Measurements from ENCODE around the gene RUNDC3A. TPM values are rescaled to one million over a fixed set of nuclear protein-coding genes. Genes with fewer than 3 reads are reported as not detected.

Gene RUNDC3A
- total RNA-seq (2016; rRNA removed; fragmentation: Illumina TruSeq; extraction: Trizol) = not detected in 2 replicates
- not detected in 2 replicates for total RNA-seq (2016; cell fraction: cytosol; rRNA removed; fragmentation: Illumina TruSeq; extraction: Trizol; ENCODE audit: low read depth)
- 0.04 TPM in 1 of 2 replicates, not detected in the other for total RNA-seq (2016; cell fraction: insoluble cytoplasmic fraction; rRNA removed; fragmentation: Illumina TruSeq; extraction: Trizol)
- 0.31 TPM in 1 of 2 replicates, not detected in the other for total RNA-seq (2016; cell fraction: membrane; rRNA removed; fragmentation: Illumina TruSeq; extraction: Trizol)
- total RNA-seq (2016; cell fraction: nucleus; rRNA removed; fragmentation: Illumina TruSeq; extraction: Trizol) = not detected in 2 replicates
- 0.25 and 0.33 TPM in 2 replicates for polyA plus RNA-seq (2011; rRNA removed)
- 0.32 and 0.42 TPM in 2 replicates for polyA plus RNA-seq (2011; cell fraction: cytosol; rRNA removed)
- polyA plus RNA-seq (2011; cell fraction: nucleus; rRNA removed) = 0.97 and 1.1 TPM in 2 replicates
- 0.11 and 0.43 TPM in 2 replicates for polyA plus RNA-seq (2012)
- 0.18 TPM in 2 replicates for polyA plus RNA-seq (2016; cell fraction: cytosol; fragmentation: Illumina TruSeq; extraction: Trizol; ENCODE audit: low read depth)
- 0.21 and 0.33 TPM in 2 replicates for polyA plus RNA-seq (2016; cell fraction: insoluble cytoplasmic fraction; fragmentation: Illumina TruSeq; extraction: Trizol; ENCODE audit: low read depth)
- 0.07 TPM in 1 of 2 replicates, not detected in the other for polyA plus RNA-seq (2016; cell fraction: membrane; fragmentation: Illumina TruSeq; extraction: Trizol; ENCODE audit: low read depth)
- polyA plus RNA-seq (2016; cell fraction: nucleus; fragmentation: Illumina TruSeq; extraction: Trizol; ENCODE audit: insufficient read depth, low read depth) = 0.33 TPM in 1 of 2 replicates, not detected in the other
- polyA minus RNA-seq (2011; rRNA and poly(A)+ RNA removed; ENCODE audit: low replicate concordance) = 0.48 TPM in 1 of 2 replicates, not detected in the other
- not detected in 2 replicates for polyA minus RNA-seq (2011; cell fraction: cytosol; rRNA and poly(A)+ RNA removed)
- polyA minus RNA-seq (2011; cell fraction: nucleus; rRNA and poly(A)+ RNA removed) = 0.50 TPM in 1 of 2 replicates, not detected in the other
- Bru-seq, nascent RNA = percentile 8 among the genes with signal in this experiment
- BruChase-seq, experiment 1, labeled RNA remaining after a 6-hour chase = percentile 9 among the genes with signal in this experiment
- BruChase-seq, experiment 2, labeled RNA remaining after a 2-hour chase = not detected
- long read RNA-seq, experiment 1 = 0 reads
- long read RNA-seq, experiment 2 = 0 reads

DNA sequence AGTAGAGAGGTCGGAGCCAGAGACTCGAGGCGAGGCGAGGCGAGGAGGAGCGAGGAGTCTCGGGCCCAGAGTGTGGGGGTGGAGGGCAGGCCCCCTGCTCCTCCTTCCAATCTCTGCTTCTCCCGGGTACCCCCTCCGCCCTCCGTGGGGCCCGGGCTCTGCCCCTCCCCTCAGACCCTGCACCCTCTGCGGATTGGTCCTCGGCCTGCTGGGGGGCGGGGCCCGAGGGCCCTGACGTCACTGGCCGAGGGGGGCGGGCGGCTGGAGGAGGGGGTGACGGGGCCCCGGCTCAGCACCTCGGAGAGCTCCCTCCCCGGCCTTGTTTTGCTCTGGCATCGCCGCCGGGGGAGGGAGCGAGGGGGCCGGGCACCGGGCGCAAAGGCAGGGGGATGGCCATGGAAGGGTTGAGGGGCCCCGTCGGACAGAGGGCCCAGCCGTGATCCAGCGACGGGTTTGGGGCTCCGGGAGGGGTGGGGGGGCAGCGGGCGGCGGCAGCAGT is at the start of gene RUNDC3A:
Gene RUNDC3A (plus strand): TSS at position 282 of the 499 bp plus-strand sequence. CDS start 232 bp downstream, outside the sequence.
- H4K20me1 ChIP-seq (ENCODE audit: insufficient read depth, low read length) = no peaks in the 10 kb centered on the region
- no peak within 1 kb of the TSS for H2AFZ ChIP-seq (ENCODE audit: low read length)
- H3K4me3 ChIP-seq (replicated peaks in 1 of 3; ENCODE audit: insufficient read depth in 1 of 3, low read depth in 2 of 3, low read length in 3 of 3) = peak within 1 kb of the TSS; percentile 38 to 68 (median 58); a peak in 4 of 6 replicates
- in situ Hi-C loops (cut with HindIII; ENCODE audit: extremely low pct_ligation_motif_present, low pct_unique_long_range_greater_than_20kb) (no loop called here), intact Hi-C loops (cut with micrococcal nuclease; ENCODE audit: unreplicated experiment) (no loop called here)
- FAIRE-seq (no peak), DNase-seq (ENCODE audit: low spot score) (peak; percentile 59), ATAC-seq (peak; percentile 69)
- no peaks in the 10 kb centered on the region for H3K36me3 ChIP-seq (replicated peaks in 1 of 2; ENCODE audit: control insufficient read depth in 1 of 2, insufficient read depth in 2 of 2, low read length in 2 of 2)
- POLR2A ChIA-PET = interaction anchor here (0.6 to 1.2 kb wide), 6 partner anchors 10 to 109 kb away, joined by 3 to 6 read pairs (median 3); partner anchors contain the start of genes ATXN7L3 and GRN
- H3K9me3 ChIP-seq (ENCODE audit: low read length) = no peaks in the 10 kb centered on the region
- H3K27ac ChIP-seq (ENCODE audit: extremely low read length, insufficient read depth, low read length) = no peak within 1 kb of the TSS
- peak within 1 kb of the TSS; percentile 80 for H3K4me2 ChIP-seq (ENCODE audit: low read depth, low read length)
- no peak within 1 kb of the TSS for H3K9ac ChIP-seq (ENCODE audit: insufficient read depth, low read depth, low read length)
- no peaks in the 10 kb centered on the region for H3K79me2 ChIP-seq (ENCODE audit: insufficient read depth, low read length)
- CTCF ChIA-PET (ENCODE audit: low intra/inter-chr PET ratio, low total read pairs) = no interaction called here
- no TSS peak for BruUV-seq (replicated peaks)
- WGBS (ENCODE audit: low lambda C conversion rate) = 4% methylated on average over 15 of the region's 39 CpGs
- H3K27me3 ChIP-seq (ENCODE audit: control insufficient read depth in 1 of 2, insufficient read depth in 2 of 2, low read length in 2 of 2) = peaks cover 1 to 26% of the 10 kb centered on the region in 2 experiments; a peak in 4 of 5 replicates
- H3K4me1 ChIP-seq (ENCODE audit: insufficient read depth, low read length) = peaks cover 44% of the 10 kb centered on the region
- TF ChIP-seq TERF1 (CRISPR knock-in tag; IDR thresholded peaks at IDR 0.05) (no peak), KDM3A (CRISPR knock-in tag; IDR thresholded peaks at IDR 0.05; ENCODE audit: low read depth) (peak; percentile 82; the same call in 1 of the 2 replicates), TBX3 (IDR thresholded peaks at IDR 0.05; ENCODE audit: borderline replicate concordance) (no peak), MNT (IDR thresholded peaks at IDR 0.05) (no peak), CBX5 (CRISPR knock-in tag; IDR thresholded peaks at IDR 0.05; ENCODE audit: borderline replicate concordance) (no peak), ZNF883 (CRISPR knock-in tag; IDR thresholded peaks at IDR 0.05; ENCODE audit: not compliant biosample characterization) (no peak), TEAD2 (CRISPR knock-in tag; IDR thresholded peaks at IDR 0.05) (0 out of 2 replicates have a peak, but pooled peaks have one; percentile 62), ZSCAN25 (CRISPR knock-in tag; IDR thresholded peaks at IDR 0.05) (no peak; the same call in 1 of the 2 replicates), PAF1 (CRISPR knock-in tag; IDR thresholded peaks at IDR 0.05) (no peak), RFXAP (CRISPR knock-in tag; IDR thresholded peaks at IDR 0.05; ENCODE audit: borderline replicate concordance) (peak; percentile 67; the same call in 1 of the 2 replicates), PPARG (CRISPR knock-in tag; conservative IDR thresholded peaks at IDR 0.05) (0 out of 2 replicates have a peak, but pooled peaks have one; percentile 27), HOMEZ (CRISPR knock-in tag; IDR thresholded peaks at IDR 0.05; ENCODE audit: low read depth) (0 out of 2 replicates have a peak, but pooled peaks have one; percentile 49), ZNF205 (CRISPR knock-in tag; IDR thresholded peaks at IDR 0.05) (0 out of 2 replicates have a peak, but pooled peaks have one; percentile 48), HOXA5 (CRISPR knock-in tag; IDR thresholded peaks at IDR 0.05) (peak; percentile 95)
